ENCODE data around the gene CNR1. TPM values are rescaled to one million over a fixed set of nuclear protein-coding genes. Genes with fewer than 3 reads are reported as not detected.
"Not testable (repeated sequence)": the region's sequence is repeated elsewhere in the genome, so short reads cannot be mapped to it uniquely, and the experiment has no call there.

The CNR1 gene
- 10.6 and 12.9 TPM in 2 replicates for total RNA-seq (2012; rRNA removed)

DNA sequence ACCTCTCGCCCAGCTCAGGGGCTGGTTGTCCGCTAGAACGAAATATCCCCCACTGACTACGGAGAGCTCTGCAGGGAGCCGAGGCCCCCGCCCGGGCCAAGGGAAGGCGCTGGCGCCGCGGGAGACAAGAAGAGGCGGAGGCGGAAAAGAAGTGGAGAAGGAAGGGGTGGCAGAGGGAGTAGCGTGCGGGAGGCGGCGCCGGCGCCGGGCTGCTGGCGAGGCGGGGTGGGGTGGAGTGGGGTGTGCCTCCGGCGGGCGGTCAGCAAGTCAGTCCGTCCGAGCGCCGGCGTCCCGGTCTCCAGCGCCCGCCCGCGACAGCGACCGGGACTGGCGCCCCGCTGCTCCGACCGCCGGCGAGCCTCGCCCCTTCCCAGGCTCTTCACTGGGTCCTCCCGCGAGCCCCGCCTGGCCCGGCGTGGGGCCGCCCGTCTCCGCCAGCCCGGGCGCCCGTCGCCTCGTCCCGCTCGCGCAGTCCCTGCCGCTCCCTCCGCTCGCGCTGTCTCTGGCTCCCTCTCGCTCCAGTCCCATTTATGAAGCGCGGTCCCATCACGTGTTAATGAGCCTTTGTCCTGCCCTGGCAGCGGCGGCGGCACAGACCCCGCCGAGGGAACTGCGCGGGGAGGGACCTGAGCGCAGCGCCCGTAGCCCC lies at the start of gene CNR1:
Gene CNR1 (minus strand): TSS at position 504 of the 649 bp plus-strand sequence. CDS start 21,073 bp downstream, outside the sequence.
- peaks cover 42% of the 10 kb centered on the region for H3K27me3 ChIP-seq (ENCODE audit: control insufficient read depth, insufficient read depth, low read length)
- H3K4me2 ChIP-seq (ENCODE audit: low read length): peak within 1 kb of the TSS; percentile 92
- no peaks in the 10 kb centered on the region for H3K9me3 ChIP-seq (replicated peaks; ENCODE audit: low read length)
- H3K9ac ChIP-seq (ENCODE audit: low read depth, low read length): peak within 1 kb of the TSS; percentile 81
- H3K4me1 ChIP-seq (ENCODE audit: control insufficient read depth, insufficient read depth, low read length): peaks cover 5% of the 10 kb centered on the region
- peak within 1 kb of the TSS; percentile 87 for H3K4me3 ChIP-seq (ENCODE audit: low read length)
- H3K36me3 ChIP-seq (ENCODE audit: insufficient read depth, low read length): no peaks in the 10 kb centered on the region

- peaks cover 6% of the 10 kb centered on the region for H3K27me3 ChIP-seq (ENCODE audit: control insufficient read depth, insufficient read depth, low read length)
- no peak overlapping the region for H3K9ac ChIP-seq (ENCODE audit: low read depth, low read length)
- no peak overlapping the region for H3K4me2 ChIP-seq (ENCODE audit: low read length)
- H3K36me3 ChIP-seq (ENCODE audit: insufficient read depth, low read length): no peaks in the 10 kb centered on the region
- no peaks in the 10 kb centered on the region for H3K4me1 ChIP-seq (ENCODE audit: control insufficient read depth, insufficient read depth, low read length)
- H3K9me3 ChIP-seq (replicated peaks; ENCODE audit: low read length): no peaks in the 10 kb centered on the region
- no peak overlapping the region for H3K4me3 ChIP-seq (ENCODE audit: low read length)
These were observed 45.3 kb upstream of the CNR1 start for GRCh38 chr6:88211446-88211845.

GRCh38 chr6:88209301-88209700 lies 43.2 kb upstream of the CNR1 start:
- Histone ChIP-seq H3K27me3 (ENCODE audit: control insufficient read depth, insufficient read depth, low read length) (peaks cover 4% of the 10 kb centered on the region), H3K4me3 (ENCODE audit: low read length) (no peak overlapping the region), H3K4me2 (ENCODE audit: low read length) (no peak overlapping the region), H3K9me3 (replicated peaks; ENCODE audit: low read length) (no peaks in the 10 kb centered on the region), H3K4me1 (ENCODE audit: control insufficient read depth, insufficient read depth, low read length) (no peaks in the 10 kb centered on the region), H3K9ac (ENCODE audit: low read depth, low read length) (no peak overlapping the region), H3K36me3 (ENCODE audit: insufficient read depth, low read length) (no peaks in the 10 kb centered on the region)

DNA sequence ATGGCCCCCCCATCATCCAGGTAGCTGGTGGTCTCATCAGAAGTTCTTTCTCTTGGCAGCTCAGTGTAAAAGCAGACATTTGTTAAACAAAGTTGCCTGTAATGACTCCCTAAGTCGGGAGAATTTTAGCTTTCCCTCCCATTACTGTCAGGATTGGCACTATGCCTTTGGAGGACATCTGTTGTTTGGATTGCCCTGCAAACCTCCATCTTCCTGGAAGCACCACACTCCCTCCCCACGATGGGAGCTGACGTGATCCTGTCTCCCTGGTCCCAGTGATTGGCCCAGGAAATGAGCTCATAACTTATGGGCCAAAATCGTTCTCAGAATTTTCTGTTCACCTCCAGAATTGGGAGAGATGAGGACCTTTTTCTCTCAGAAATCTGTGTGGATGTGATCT lies 42.6 kb upstream of the CNR1 start:
- Histone ChIP-seq H3K36me3 (ENCODE audit: insufficient read depth, low read length) (no peaks in the 10 kb centered on the region), H3K4me1 (ENCODE audit: control insufficient read depth, insufficient read depth, low read length) (no peaks in the 10 kb centered on the region), H3K9me3 (replicated peaks; ENCODE audit: low read length) (no peaks in the 10 kb centered on the region), H3K27me3 (ENCODE audit: control insufficient read depth, insufficient read depth, low read length) (peaks cover 4% of the 10 kb centered on the region), H3K9ac (ENCODE audit: low read depth, low read length) (no peak overlapping the region), H3K4me3 (ENCODE audit: low read length) (no peak overlapping the region), H3K4me2 (ENCODE audit: low read length) (no peak overlapping the region)

DNA sequence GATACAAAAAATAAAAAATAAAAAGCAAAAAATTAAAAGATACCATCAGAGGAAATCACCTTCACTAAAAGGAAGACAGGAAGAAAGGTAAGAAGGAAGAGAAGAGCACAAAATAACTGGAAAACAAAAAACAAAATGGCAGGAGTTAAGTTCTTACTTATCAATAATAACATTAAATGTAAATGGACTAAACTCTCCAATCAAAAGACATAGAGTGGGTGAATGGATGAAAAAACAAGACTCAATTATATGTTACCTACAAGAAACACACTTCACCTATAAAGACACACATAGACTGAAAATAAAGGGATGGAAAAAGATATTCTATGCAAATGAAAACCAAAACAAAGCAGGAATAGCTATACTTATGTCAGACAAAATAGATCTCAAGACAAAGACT lies 35.6 kb upstream of the CNR1 start:
- H3K4me3 ChIP-seq (ENCODE audit: low read length); H3K36me3 ChIP-seq (ENCODE audit: insufficient read depth, low read length); H3K9me3 ChIP-seq (replicated peaks; ENCODE audit: low read length); H3K4me1 ChIP-seq (ENCODE audit: control insufficient read depth, insufficient read depth, low read length); H3K4me2 ChIP-seq (ENCODE audit: low read length); H3K9ac ChIP-seq (ENCODE audit: low read depth, low read length); H3K27me3 ChIP-seq (ENCODE audit: control insufficient read depth, insufficient read depth, low read length): not testable (repeated sequence)

- Histone ChIP-seq H3K4me2 (ENCODE audit: low read length) (no peak overlapping the region), H3K4me3 (ENCODE audit: low read length) (no peak overlapping the region)
These were observed 18.8 kb upstream of the CNR1 start for GRCh38 chr6:88184921-88185320.

DNA sequence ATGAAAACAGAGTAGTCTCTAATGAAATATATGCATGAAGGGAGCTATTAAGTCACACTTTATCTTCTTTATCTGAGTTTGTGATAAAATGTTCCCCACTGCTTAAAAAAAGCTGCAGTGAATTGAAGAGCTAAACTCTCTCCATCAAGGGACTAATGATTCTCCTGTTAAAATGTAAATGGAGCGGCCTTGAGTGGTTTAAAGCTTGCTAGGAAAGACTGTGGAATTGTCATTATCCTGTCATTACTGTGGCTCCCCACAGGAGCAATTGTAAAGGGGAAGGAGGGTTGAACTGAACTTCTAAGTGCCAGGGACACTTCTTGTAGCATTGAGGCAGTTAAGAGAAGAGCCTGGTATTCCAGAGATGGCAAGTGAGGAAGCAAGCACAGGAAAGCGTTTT lies 17.3 kb upstream of the CNR1 start:
- Histone ChIP-seq H3K27me3 (ENCODE audit: control insufficient read depth, insufficient read depth, low read length) (peaks cover 8% of the 10 kb centered on the region), H3K9ac (ENCODE audit: low read depth, low read length) (no peak overlapping the region), H3K9me3 (replicated peaks; ENCODE audit: low read length) (no peaks in the 10 kb centered on the region), H3K4me3 (ENCODE audit: low read length) (no peak overlapping the region), H3K4me2 (ENCODE audit: low read length) (no peak overlapping the region), H3K4me1 (ENCODE audit: control insufficient read depth, insufficient read depth, low read length) (no peaks in the 10 kb centered on the region), H3K36me3 (ENCODE audit: insufficient read depth, low read length) (no peaks in the 10 kb centered on the region)

More at GRCh38 chr6:88184921-88185320, 18.8 kb upstream of the CNR1 start:
- Histone ChIP-seq H3K27me3 (ENCODE audit: control insufficient read depth, insufficient read depth, low read length) (peaks cover 8% of the 10 kb centered on the region), H3K36me3 (ENCODE audit: insufficient read depth, low read length) (no peaks in the 10 kb centered on the region), H3K9ac (ENCODE audit: low read depth, low read length) (no peak overlapping the region), H3K4me1 (ENCODE audit: control insufficient read depth, insufficient read depth, low read length) (no peaks in the 10 kb centered on the region), H3K9me3 (replicated peaks; ENCODE audit: low read length) (no peaks in the 10 kb centered on the region)

- H3K4me2 ChIP-seq (ENCODE audit: low read length): no peak overlapping the region
- no peak overlapping the region for H3K4me3 ChIP-seq (ENCODE audit: low read length)
These were observed 13.5 kb upstream of the CNR1 start for GRCh38 chr6:88179692-88180091.

DNA sequence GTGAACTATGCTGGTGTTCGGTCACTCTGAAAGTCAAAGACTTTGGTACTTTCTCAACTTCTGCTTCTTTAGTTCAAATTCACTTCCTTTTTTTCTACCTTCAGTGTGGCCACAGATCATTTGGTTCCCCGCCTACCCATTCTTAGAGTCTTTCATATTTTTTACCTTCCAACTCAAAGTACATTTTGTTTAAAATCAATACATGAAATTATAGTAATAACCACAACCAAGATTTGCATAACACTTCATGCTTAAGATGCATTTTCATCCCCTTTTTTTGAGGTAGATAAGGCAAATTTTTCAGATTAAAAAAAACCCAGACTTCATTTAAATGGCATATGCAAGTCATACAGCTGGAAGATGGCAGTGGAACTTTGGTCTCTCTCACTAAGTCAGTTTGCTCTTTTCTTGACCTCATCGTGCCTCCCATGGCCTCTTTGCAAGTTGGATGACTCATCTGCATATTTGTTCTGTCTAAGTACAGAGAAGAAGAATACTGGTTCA lies 11.9 kb upstream of the CNR1 start:
- H3K9me3 ChIP-seq (replicated peaks; ENCODE audit: low read length): no peaks in the 10 kb centered on the region
- H3K27me3 ChIP-seq (ENCODE audit: control insufficient read depth, insufficient read depth, low read length): no peaks in the 10 kb centered on the region
- no peak overlapping the region for H3K4me2 ChIP-seq (ENCODE audit: low read length)
- no peaks in the 10 kb centered on the region for H3K36me3 ChIP-seq (ENCODE audit: insufficient read depth, low read length)
- no peak overlapping the region for H3K4me3 ChIP-seq (ENCODE audit: low read length)
- no peak overlapping the region for H3K9ac ChIP-seq (ENCODE audit: low read depth, low read length)
- H3K4me1 ChIP-seq (ENCODE audit: control insufficient read depth, insufficient read depth, low read length): no peaks in the 10 kb centered on the region

More at GRCh38 chr6:88179692-88180091, 13.5 kb upstream of the CNR1 start:
- no peak overlapping the region for H3K9ac ChIP-seq (ENCODE audit: low read depth, low read length)
- no peaks in the 10 kb centered on the region for H3K4me1 ChIP-seq (ENCODE audit: control insufficient read depth, insufficient read depth, low read length)
- peaks cover 5% of the 10 kb centered on the region for H3K27me3 ChIP-seq (ENCODE audit: control insufficient read depth, insufficient read depth, low read length)
- H3K36me3 ChIP-seq (ENCODE audit: insufficient read depth, low read length): no peaks in the 10 kb centered on the region
- no peaks in the 10 kb centered on the region for H3K9me3 ChIP-seq (replicated peaks; ENCODE audit: low read length)

DNA sequence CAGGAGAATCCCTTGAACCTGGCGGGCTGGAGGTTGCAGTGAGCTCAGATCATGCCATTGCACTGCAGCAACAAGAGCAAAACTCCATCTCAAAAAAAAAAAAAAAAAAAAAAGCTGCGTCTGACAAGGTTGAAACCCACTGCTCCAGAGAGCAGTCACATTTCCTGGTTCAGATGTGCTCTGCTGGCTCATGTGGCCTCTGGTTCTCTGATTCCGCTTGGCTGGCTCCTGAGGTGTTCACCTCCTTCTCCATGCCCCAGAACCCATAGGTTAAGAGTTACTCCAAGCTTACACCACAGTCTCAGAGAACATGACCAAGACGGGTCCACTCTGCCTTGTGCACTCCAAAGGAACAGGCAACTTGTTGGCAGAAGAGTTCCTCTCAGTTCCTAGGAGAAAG lies 8.8 kb upstream of the CNR1 start:
- H3K9ac ChIP-seq (ENCODE audit: low read depth, low read length): no peak overlapping the region
- H3K9me3 ChIP-seq (replicated peaks; ENCODE audit: low read length): no peaks in the 10 kb centered on the region
- H3K4me1 ChIP-seq (ENCODE audit: control insufficient read depth, insufficient read depth, low read length): no peaks in the 10 kb centered on the region
- peaks cover 5% of the 10 kb centered on the region for H3K27me3 ChIP-seq (ENCODE audit: control insufficient read depth, insufficient read depth, low read length)
- no peak overlapping the region for H3K4me3 ChIP-seq (ENCODE audit: low read length)
- no peaks in the 10 kb centered on the region for H3K36me3 ChIP-seq (ENCODE audit: insufficient read depth, low read length)
- H3K4me2 ChIP-seq (ENCODE audit: low read length): no peak overlapping the region

- no peaks in the 10 kb centered on the region for H3K9me3 ChIP-seq (replicated peaks; ENCODE audit: low read length)
- H3K9ac ChIP-seq (ENCODE audit: low read depth, low read length): no peak overlapping the region
- H3K4me2 ChIP-seq (ENCODE audit: low read length): no peak overlapping the region
- no peak overlapping the region for H3K4me3 ChIP-seq (ENCODE audit: low read length)
- no peaks in the 10 kb centered on the region for H3K4me1 ChIP-seq (ENCODE audit: control insufficient read depth, insufficient read depth, low read length)
- peaks cover 31% of the 10 kb centered on the region for H3K27me3 ChIP-seq (ENCODE audit: control insufficient read depth, insufficient read depth, low read length)
- no peaks in the 10 kb centered on the region for H3K36me3 ChIP-seq (ENCODE audit: insufficient read depth, low read length)
These were observed 5.2 kb upstream of the CNR1 start for GRCh38 chr6:88171312-88171711.

DNA sequence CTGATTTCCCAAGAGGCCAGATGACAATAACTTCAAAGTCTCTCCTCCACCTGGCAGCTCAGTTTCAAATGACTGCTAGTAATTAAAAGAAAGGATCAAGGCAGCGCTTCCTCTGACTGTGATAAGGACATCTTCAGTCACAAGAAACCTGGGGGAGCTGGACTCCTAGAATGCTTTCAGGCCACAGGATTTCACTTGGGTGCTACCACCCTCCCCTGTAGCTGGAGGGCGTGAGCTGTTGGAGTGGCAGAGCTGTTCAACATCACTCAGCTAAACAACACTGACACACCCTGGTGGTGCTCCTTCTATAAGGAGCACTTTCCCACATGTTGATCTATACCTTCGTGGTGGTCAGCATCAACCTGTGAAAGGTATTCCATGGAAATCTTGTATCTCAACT lies 2.2 kb upstream of the CNR1 start:
- peaks cover 42% of the 10 kb centered on the region for H3K27me3 ChIP-seq (ENCODE audit: control insufficient read depth, insufficient read depth, low read length)
- H3K4me2 ChIP-seq (ENCODE audit: low read length): no peak overlapping the region

More for the DNA sequence above, 2.2 kb upstream of the CNR1 start:
- Histone ChIP-seq H3K4me3 (ENCODE audit: low read length) (no peak overlapping the region), H3K4me1 (ENCODE audit: control insufficient read depth, insufficient read depth, low read length) (peaks cover 5% of the 10 kb centered on the region), H3K36me3 (ENCODE audit: insufficient read depth, low read length) (no peaks in the 10 kb centered on the region), H3K9me3 (replicated peaks; ENCODE audit: low read length) (no peaks in the 10 kb centered on the region), H3K9ac (ENCODE audit: low read depth, low read length) (no peak overlapping the region)

All from skeletal muscle satellite cell (primary cell).